ENCODE results near the gene SCAPER. TPM values are rescaled to one million over a fixed set of nuclear protein-coding genes. Genes with fewer than 3 reads are reported as not detected.

The SCAPER gene
- total RNA-seq, 1 experiment from 2014 or later: 21.5 TPM

DNA sequence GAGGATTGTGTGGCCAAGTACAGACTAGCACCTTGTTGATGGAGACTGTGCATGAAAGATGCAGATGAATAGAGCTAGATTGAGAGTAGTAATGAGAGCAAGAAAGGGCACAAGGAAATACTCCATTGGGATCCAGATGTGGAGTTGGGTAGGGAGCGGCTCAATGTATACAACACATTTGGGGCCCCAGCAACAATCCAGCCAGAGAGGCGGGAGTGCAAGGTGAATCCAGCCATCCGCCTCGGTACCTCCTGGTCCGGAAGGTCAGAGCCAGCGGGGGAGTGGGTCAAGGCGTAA lies 559.6 kb downstream of the SCAPER start:
- TF ChIP-seq EZH2 (IDR thresholded peaks at IDR 0.05; ENCODE audit: borderline replicate concordance, low read depth, low read length, poor library complexity, severe bottlenecking): no peak
- TF ChIP-seq, protein P1, sequence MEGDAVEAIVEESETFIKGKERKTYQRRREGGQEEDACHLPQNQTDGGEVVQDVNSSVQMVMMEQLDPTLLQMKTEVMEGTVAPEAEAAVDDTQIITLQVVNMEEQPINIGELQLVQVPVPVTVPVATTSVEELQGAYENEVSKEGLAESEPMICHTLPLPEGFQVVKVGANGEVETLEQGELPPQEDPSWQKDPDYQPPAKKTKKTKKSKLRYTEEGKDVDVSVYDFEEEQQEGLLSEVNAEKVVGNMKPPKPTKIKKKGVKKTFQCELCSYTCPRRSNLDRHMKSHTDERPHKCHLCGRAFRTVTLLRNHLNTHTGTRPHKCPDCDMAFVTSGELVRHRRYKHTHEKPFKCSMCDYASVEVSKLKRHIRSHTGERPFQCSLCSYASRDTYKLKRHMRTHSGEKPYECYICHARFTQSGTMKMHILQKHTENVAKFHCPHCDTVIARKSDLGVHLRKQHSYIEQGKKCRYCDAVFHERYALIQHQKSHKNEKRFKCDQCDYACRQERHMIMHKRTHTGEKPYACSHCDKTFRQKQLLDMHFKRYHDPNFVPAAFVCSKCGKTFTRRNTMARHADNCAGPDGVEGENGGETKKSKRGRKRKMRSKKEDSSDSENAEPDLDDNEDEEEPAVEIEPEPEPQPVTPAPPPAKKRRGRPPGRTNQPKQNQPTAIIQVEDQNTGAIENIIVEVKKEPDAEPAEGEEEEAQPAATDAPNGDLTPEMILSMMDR (conservative IDR thresholded peaks at IDR 0.05; ENCODE audit: low read depth, low read length): no peak
- intact Hi-C loops (cut with micrococcal nuclease; ENCODE audit: unreplicated experiment): no loop called here
- H3K27ac ChIP-seq (ENCODE audit: low read depth, low read length, poor library complexity, severe bottlenecking): no peak overlapping the region
- H3K36me3 ChIP-seq (ENCODE audit: insufficient read depth, low read length, poor library complexity, severe bottlenecking): no peaks in the 10 kb centered on the region
- POLR2A ChIA-PET (ENCODE audit: low non-redundant PET): no interaction called here
- no peak for DNase-seq (ENCODE audit: low spot score)
- peaks cover 81% of the 10 kb centered on the region for H3K27me3 ChIP-seq (replicated peaks; ENCODE audit: insufficient read depth, low read depth, low read length, poor library complexity)
- CTCF ChIA-PET: no interaction called here
- peak overlapping the region; percentile 47 for H3K4me3 ChIP-seq (ENCODE audit: low read depth, low read length, poor library complexity, severe bottlenecking)
- no TSS peak for BruUV-seq (replicated peaks)
- no peaks in the 10 kb centered on the region for H3K9me3 ChIP-seq (ENCODE audit: low read depth, low read length, poor library complexity, severe bottlenecking)
- H3K4me1 ChIP-seq (ENCODE audit: insufficient read depth, low read length, poor library complexity, severe bottlenecking): peaks cover 29% of the 10 kb centered on the region

DNA sequence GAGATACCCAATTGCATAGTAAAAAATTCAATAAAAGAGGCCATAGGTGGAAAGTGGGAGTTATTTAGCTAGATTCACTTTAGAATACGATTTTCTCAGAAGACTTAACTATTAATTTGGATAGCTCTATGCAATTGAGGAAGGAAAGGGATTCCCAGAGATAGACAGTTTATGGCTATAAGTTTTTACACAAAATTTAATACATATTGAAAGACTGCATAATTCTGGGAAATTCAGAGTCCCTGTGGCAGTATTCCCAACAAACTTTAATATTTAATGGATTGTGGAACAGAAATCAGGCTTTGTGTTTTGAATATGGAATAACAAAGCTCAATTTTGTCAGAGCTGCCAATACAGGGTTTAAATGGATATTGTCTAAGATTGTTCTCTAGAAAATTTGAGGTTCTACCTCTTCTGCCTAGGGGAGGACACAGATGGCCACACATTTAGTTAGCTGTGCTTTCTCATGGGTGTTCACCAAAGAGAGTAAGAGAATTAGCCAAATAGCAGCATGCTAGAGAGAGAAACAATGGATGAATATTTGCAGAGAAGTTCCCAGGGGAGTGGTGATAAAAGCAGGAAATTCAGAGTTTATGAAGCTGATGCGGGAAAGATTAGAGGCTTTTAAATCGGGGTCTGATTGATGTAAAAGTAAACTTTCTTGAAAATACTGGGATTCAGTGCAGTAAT lies 560.1 kb downstream of the SCAPER start:
- H3K36me3 ChIP-seq (ENCODE audit: insufficient read depth, low read length, poor library complexity, severe bottlenecking): no peaks in the 10 kb centered on the region
- intact Hi-C loops (cut with micrococcal nuclease; ENCODE audit: unreplicated experiment): no loop called here
- ChIA-PET POLR2A (ENCODE audit: low non-redundant PET) (no interaction called here), CTCF (no interaction called here)
- no peak overlapping the region for H3K4me3 ChIP-seq (ENCODE audit: low read depth, low read length, poor library complexity, severe bottlenecking)
- TF ChIP-seq EZH2 (IDR thresholded peaks at IDR 0.05; ENCODE audit: borderline replicate concordance, low read depth, low read length, poor library complexity, severe bottlenecking): peak; percentile 37
- TF ChIP-seq, protein P1 (conservative IDR thresholded peaks at IDR 0.05; ENCODE audit: low read depth, low read length): no peak
- DNase-seq (ENCODE audit: low spot score): no peak
- peaks cover 33% of the 10 kb centered on the region for H3K4me1 ChIP-seq (ENCODE audit: insufficient read depth, low read length, poor library complexity, severe bottlenecking)
- H3K9me3 ChIP-seq (ENCODE audit: low read depth, low read length, poor library complexity, severe bottlenecking): no peaks in the 10 kb centered on the region
- no TSS peak for BruUV-seq (replicated peaks)
- peaks cover 86% of the 10 kb centered on the region for H3K27me3 ChIP-seq (replicated peaks; ENCODE audit: insufficient read depth, low read depth, low read length, poor library complexity)
- no peak overlapping the region for H3K27ac ChIP-seq (ENCODE audit: low read depth, low read length, poor library complexity, severe bottlenecking)

DNA sequence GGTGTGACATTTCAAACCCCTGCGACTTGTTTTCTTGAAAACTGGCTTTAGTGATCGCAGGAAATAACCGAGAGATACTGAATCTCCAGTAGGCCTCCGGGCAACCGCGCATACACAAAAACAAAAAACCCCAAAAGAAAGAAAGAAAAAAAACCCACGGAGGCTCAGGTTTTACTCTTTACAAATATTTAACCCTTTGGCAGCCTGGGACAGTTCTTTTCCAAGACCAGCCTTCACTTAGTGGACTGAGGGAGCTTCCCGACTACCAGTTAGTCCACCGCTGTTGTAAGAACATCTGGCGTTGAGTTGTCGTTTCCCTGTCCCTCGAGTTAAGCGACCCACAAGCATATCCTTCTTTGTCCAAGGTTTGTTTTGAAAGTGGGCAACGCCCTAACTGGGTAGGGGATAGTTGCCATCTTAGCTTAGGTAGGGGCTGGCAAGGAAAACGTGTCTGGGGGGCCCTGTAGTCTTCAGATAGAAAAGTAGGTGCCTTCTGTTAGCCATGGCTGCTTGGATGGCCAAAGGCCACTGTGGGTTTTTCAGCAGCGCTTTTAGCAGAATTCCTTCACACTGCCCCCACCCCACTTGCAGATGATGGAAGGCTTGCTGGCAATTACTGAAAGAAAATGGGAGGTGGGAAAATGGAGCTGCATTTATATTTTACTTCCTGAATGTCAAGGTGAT lies 561.7 kb downstream of the SCAPER start:
- POLR2A ChIA-PET (ENCODE audit: low non-redundant PET): no interaction called here
- BruUV-seq (replicated peaks): no TSS peak
- Histone ChIP-seq H3K4me3 (ENCODE audit: low read depth, low read length, poor library complexity, severe bottlenecking) (no peak overlapping the region), H3K27me3 (replicated peaks; ENCODE audit: insufficient read depth, low read depth, low read length, poor library complexity) (peaks cover 100% of the 10 kb centered on the region), H3K9me3 (ENCODE audit: low read depth, low read length, poor library complexity, severe bottlenecking) (no peaks in the 10 kb centered on the region), H3K36me3 (ENCODE audit: insufficient read depth, low read length, poor library complexity, severe bottlenecking) (no peaks in the 10 kb centered on the region), H3K27ac (ENCODE audit: low read depth, low read length, poor library complexity, severe bottlenecking) (no peak overlapping the region), H3K4me1 (ENCODE audit: insufficient read depth, low read length, poor library complexity, severe bottlenecking) (peaks cover 34% of the 10 kb centered on the region)
- TF ChIP-seq, protein P1 (conservative IDR thresholded peaks at IDR 0.05; ENCODE audit: low read depth, low read length): no peak
- no peak for TF ChIP-seq EZH2 (IDR thresholded peaks at IDR 0.05; ENCODE audit: borderline replicate concordance, low read depth, low read length, poor library complexity, severe bottlenecking)
- CTCF ChIA-PET: no interaction called here
- DNase-seq (ENCODE audit: low spot score): no peak
- intact Hi-C loops (cut with micrococcal nuclease; ENCODE audit: unreplicated experiment): no loop called here
